IMR-90 (cell line): ENCODE data around the gene CDC42BPG. TPM values are rescaled to one million over a fixed set of nuclear protein-coding genes. Genes with fewer than 3 reads are reported as not detected.

Source experiments
- CTCF ChIP-seq: conservative IDR thresholded peaks from 2 replicates; pipeline ENCODE4 v1.5.1; 2012; ENCODE audit warnings: mild to moderate bottlenecking, low read depth, low read length, improper control_type of control experiment
- polyA plus RNA-seq, 3 experiments: library from polyadenylated mRNA; depleted of rRNA; stranded (reverse); fragments of >200 nt; gene quantifications; 2 replicates each; pipeline ENCODE4 v1.2.3, GENCODE V29; 2012; ENCODE audit warnings: low replicate concordance in 1 of 3
- total RNA-seq: library from RNA; depleted of rRNA; stranded (reverse); fragments of >200 nt; gene quantifications from 2 replicates; pipeline ENCODE4 v1.2.3, GENCODE V29; 2012

Gene CDC42BPG
- total and polyA plus RNA-seq, 2 of the 4 experiments (the other 2 are of a cell fraction) = under 0.01 to 0.12 TPM

- no peak for TF ChIP-seq CTCF
Measured at GRCh38 chr11:64874308-64875240, 30.1 kb upstream of the CDC42BPG start (continued).
